ENCODE results near the gene STK36. TPM values are rescaled to one million over a fixed set of nuclear protein-coding genes. Genes with fewer than 3 reads are reported as not detected.

STK36 gene
- polyA plus RNA-seq, 3 donors, result 55.3 to 70.7 (median 62.0) TPM

GRCh38 chr2:218659258-218659987 is 12.5 kb upstream of the STK36 start, which contains the start of the genes BCS1L and ZNF142:
BCS1L (plus strand) TSS chr2:218659683; CDS start chr2:218660988, 1,305 bp downstream.
ZNF142 (minus strand) TSS chr2:218659623; CDS start chr2:218656429, 3,194 bp downstream.
- DNase-seq (ENCODE audit: low read depth in 3 of 3, low spot score in 2 of 3), result peak; percentile 70 to 79 (median 70)

- DNase-seq (ENCODE audit: low read depth in 3 of 3, low spot score in 2 of 3), result no peak
Observed at GRCh38 chr2:218659988-218660358, 11.9 kb upstream of the STK36 start.

GRCh38 chr2:218662377-218662776 is 9.5 kb upstream of the STK36 start:
- DNase-seq (ENCODE audit: low read depth in 3 of 3, low spot score in 2 of 3), result no peak

GRCh38 chr2:218662827-218663226 is 9.1 kb upstream of the STK36 start:
- DNase-seq (ENCODE audit: low read depth in 3 of 3, low spot score in 2 of 3), result no peak

- DNase-seq (ENCODE audit: low read depth in 3 of 3, low spot score in 2 of 3), result no peak
Observed at GRCh38 chr2:218663901-218664300, 8.0 kb upstream of the STK36 start.

GRCh38 chr2:218664653-218665052 is 7.2 kb upstream of the STK36 start:
- DNase-seq (ENCODE audit: low read depth in 3 of 3, low spot score in 2 of 3), result no peak

GRCh38 chr2:218671097-218671653 is 711 bp upstream of the STK36 start:
- no peak for DNase-seq (ENCODE audit: low read depth in 3 of 3, low spot score in 2 of 3)

- no peak for DNase-seq (ENCODE audit: low read depth in 3 of 3, low spot score in 2 of 3)
Observed at GRCh38 chr2:218679119-218679518, 7.2 kb downstream of the STK36 start.

GRCh38 chr2:218680061-218680460 is 8.2 kb downstream of the STK36 start:
- DNase-seq (ENCODE audit: low read depth in 3 of 3, low spot score in 2 of 3), result no peak

- peak in 1 of 3 donors; percentile 35 for DNase-seq (ENCODE audit: low read depth in 3 of 3, low spot score in 2 of 3)
Observed at GRCh38 chr2:218687400-218688060, 15.6 kb downstream of the STK36 start.

GRCh38 chr2:218691234-218691633 is 19.3 kb downstream of the STK36 start:
- no peak for DNase-seq (ENCODE audit: low read depth in 3 of 3, low spot score in 2 of 3)

GRCh38 chr2:218694405-218695145 is 22.7 kb downstream of the STK36 start:
- no peak for DNase-seq (ENCODE audit: low read depth in 3 of 3, low spot score in 2 of 3)

GRCh38 chr2:218698885-218699284 is 27.0 kb downstream of the STK36 start:
- DNase-seq (ENCODE audit: low read depth in 3 of 3, low spot score in 2 of 3), result no peak

- no peak for DNase-seq (ENCODE audit: low read depth in 3 of 3, low spot score in 2 of 3)
Observed at GRCh38 chr2:218701806-218702205, 29.9 kb downstream of the STK36 start.

GRCh38 chr2:218703341-218703740 is 31.5 kb downstream of the STK36 start:
- DNase-seq (ENCODE audit: low read depth in 3 of 3, low spot score in 2 of 3), result no peak

GRCh38 chr2:218708086-218708485 is 36.2 kb downstream of the STK36 start:
- no peak for DNase-seq (ENCODE audit: low read depth in 3 of 3, low spot score in 2 of 3)

GRCh38 chr2:218709908-218710307 is 38.0 kb downstream of the STK36 start:
- DNase-seq (ENCODE audit: low read depth in 3 of 3, low spot score in 2 of 3), result no peak

- no peak for DNase-seq (ENCODE audit: low read depth in 3 of 3, low spot score in 2 of 3)
Observed at GRCh38 chr2:218710334-218710686, 38.4 kb downstream of the STK36 start.

GRCh38 chr2:218710687-218711549 is 39.0 kb downstream of the STK36 start, which contains the start of gene TTLL4:
TTLL4 (plus strand) TSS chr2:218710835; CDS start chr2:218737677, 26,842 bp downstream.
- DNase-seq (ENCODE audit: low read depth in 3 of 3, low spot score in 2 of 3), result peak; percentile 85 to 93 (median 88)

- peak in 2 of 3 donors; percentile 14 to 26 for DNase-seq (ENCODE audit: low read depth in 3 of 3, low spot score in 2 of 3)
Observed at GRCh38 chr2:218711550-218711929, 39.7 kb downstream of the STK36 start.

Measured in right renal cortex interstitium (tissue), 3 donors.